Common myeloid progenitor, CD34-positive (primary cell): ENCODE measurements around the gene ZNF497.

Experiments
- CTCF ChIA-PET: fragments of 350-600 bp; sonication (Branson Sonifier 250); formaldehyde crosslinking; loops from one replicate; lab custom pipeline; 2021; ENCODE audit warnings: antibody characterized with exemption; lab: Charles Lee
- POLR2A ChIA-PET: fragments of 350-600 bp; sonication (Branson Sonifier 250); formaldehyde crosslinking; loops from one replicate; lab custom pipeline; 2021; ENCODE audit warnings: antibody characterized with exemption; lab: Charles Lee
- DNase-seq, 3 donors: peaks; one replicate each; pipeline versions ENCODE4 v3.0.0 to v3.0.0-alpha.2; 2013
- H3K27ac ChIP-seq, 2 experiments: 1 replicate in 1 of 2; 2 replicates in 1 of 2; pipeline ENCODE4 v1.7.0; 2013; ENCODE audit warnings: inconsistent platforms in 2 of 2, low read length in 2 of 2, mild to moderate bottlenecking in 2 of 2, low read depth in 1 of 2, moderate library complexity in 1 of 2; ENCODE audit not compliant: severe bottlenecking in 2 of 2, insufficient read depth in 1 of 2, poor library complexity in 1 of 2
- H3K27me3 ChIP-seq, 5 experiments: replicated peaks in 2 of 5; 1 replicate in 3 of 5; 2 replicates in 2 of 5; pipeline versions ENCODE4 v1.6.1 to v1.7.0; 2013; ENCODE audit warnings: low read length in 4 of 5, mild to moderate bottlenecking in 2 of 5, moderate library complexity in 2 of 5, inconsistent platforms in 1 of 5; ENCODE audit not compliant: insufficient read depth in 5 of 5, control insufficient read depth in 4 of 5
- H3K36me3 ChIP-seq, 4 experiments: 1 replicate in 2 of 4; 2 replicates in 2 of 4; pipeline versions ENCODE4 v1.6.1 to v1.7.0; 2013; ENCODE audit warnings: low read length in 3 of 4, control low read depth in 1 of 4, mild to moderate bottlenecking in 1 of 4; ENCODE audit not compliant: control insufficient read depth in 4 of 4, insufficient read depth in 4 of 4
- H3K4me1 ChIP-seq, 4 experiments: 1 replicate in 3 of 4; 2 replicates in 1 of 4; pipeline versions ENCODE4 v1.6.1 to v1.7.1; 2013; ENCODE audit warnings: low read length in 3 of 4, mild to moderate bottlenecking in 3 of 4, control low read depth in 1 of 4, inconsistent platforms in 1 of 4, moderate library complexity in 1 of 4; ENCODE audit not compliant: control insufficient read depth in 4 of 4, insufficient read depth in 4 of 4; ENCODE audit errors: control extremely low read depth in 1 of 4
- H3K4me3 ChIP-seq, 7 experiments: 1 replicate in 4 of 7; 2 replicates in 3 of 7; pipeline versions ENCODE4 v1.5.1 to v1.7.0; 2013; ENCODE audit warnings: mild to moderate bottlenecking in 7 of 7, low read length in 6 of 7, moderate library complexity in 6 of 7, inconsistent platforms in 2 of 7, low read depth in 2 of 7, control low read depth in 1 of 7; ENCODE audit not compliant: insufficient read depth in 4 of 7, control insufficient read depth in 1 of 7; ENCODE audit errors: extremely low read depth in 1 of 7
- H3K9me3 ChIP-seq, 5 experiments: 1 replicate in 4 of 5; 2 replicates in 1 of 5; pipeline versions ENCODE4 v1.6.1 to v1.7.1; 2013; ENCODE audit warnings: low read length in 4 of 5, mild to moderate bottlenecking in 2 of 5, inconsistent platforms in 1 of 5, low read depth in 1 of 5, moderate library complexity in 1 of 5; ENCODE audit not compliant: control insufficient read depth in 4 of 5, insufficient read depth in 2 of 5; ENCODE audit errors: control extremely low read depth in 1 of 5
- WGBS: methylation state at CpG from one replicate; pipeline ENCODE4 v1.1.5; 2013; ENCODE audit not compliant: insufficient coverage; 5-methylcytosine and 5-hydroxymethylcytosine counted together

ZNF497 gene

DNA sequence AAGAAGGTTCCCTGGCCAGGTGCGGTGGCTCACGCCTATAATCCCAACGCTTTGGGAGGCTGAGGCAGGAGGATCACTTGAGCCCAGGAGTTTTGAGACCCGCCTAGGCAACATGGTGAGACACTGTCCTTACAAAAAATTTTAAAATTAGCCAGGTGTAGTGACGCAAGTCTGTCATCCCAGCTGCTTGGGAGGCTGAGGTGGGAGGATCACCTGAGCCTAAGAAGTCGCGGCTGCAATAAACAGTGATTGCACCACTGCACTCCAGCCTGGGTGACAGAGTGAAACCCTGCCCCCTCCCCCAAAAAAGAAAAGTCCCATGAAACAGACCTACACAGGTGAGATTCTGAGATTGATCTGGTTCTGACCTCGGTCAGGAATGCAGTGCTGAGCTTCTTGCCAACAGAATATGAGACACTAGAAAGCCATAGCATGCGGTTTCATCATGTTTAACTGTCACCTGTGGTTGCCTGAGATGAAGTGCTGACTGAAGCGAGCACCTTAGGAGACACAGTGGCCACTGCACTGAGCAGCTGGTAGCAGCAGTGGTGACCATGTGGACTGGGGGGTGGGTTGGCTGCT lies 7.2 kb downstream of the ZNF497 start:
- no peak for DNase-seq
- Histone ChIP-seq H3K36me3 (peaks cover 0 to 11% (median 3%) of the 10 kb centered on the region in 4 experiments), H3K27me3 (peaks cover 0 to 7% (median 0%) of the 10 kb centered on the region in 5 experiments), H3K4me1 (peaks cover 0 to 29% (median 11%) of the 10 kb centered on the region in 4 experiments), H3K9me3 (peaks cover 0 to 4% (median 0%) of the 10 kb centered on the region in 5 experiments), H3K4me3 (no peak overlapping the region), H3K27ac (no peak overlapping the region)
- 96% methylated on average over 10 of the region's 10 CpGs for WGBS
- POLR2A ChIA-PET, result interaction anchor here (0.7 kb wide), 1 partner anchor 127 kb away, joined by 3 read pairs; the partner anchor contains the start of gene ZNF544
- CTCF ChIA-PET, result interaction anchor here (1.4 to 1.5 kb wide), 2 partner anchors 8 to 18 kb away, joined by 4 to 5 read pairs; no protein-coding TSS in a partner anchor

DNA sequence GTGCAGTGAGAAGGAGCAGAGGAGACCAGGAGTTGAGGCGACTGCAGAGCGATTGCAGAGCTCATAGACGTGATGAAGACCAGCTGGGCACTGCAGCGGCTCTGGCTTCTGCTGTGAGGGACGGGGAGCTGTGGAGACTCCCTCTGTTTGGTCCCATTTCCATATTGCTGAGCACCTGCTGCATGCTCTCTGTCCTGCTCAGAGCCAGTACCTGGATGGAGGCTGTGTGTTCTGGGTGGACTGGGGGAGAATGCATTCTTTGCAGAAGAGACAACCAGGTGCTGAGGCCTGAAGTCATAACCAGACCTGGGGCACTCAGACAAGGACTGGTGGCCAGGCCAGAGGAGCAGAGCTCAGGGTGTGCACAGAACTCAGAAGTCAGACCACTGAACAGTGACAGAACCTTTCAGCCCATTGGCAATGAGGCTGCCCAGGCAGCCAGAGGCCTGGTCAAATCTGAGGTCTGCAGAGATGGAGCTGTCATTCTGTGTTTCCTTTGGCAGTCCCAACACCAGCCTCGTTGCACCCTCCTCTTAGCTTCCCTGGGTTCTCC lies 8.0 kb downstream of the ZNF497 start:
- H3K9me3 ChIP-seq, result peaks cover 0 to 4% (median 0%) of the 10 kb centered on the region in 5 experiments
- peaks cover 0 to 7% (median 0%) of the 10 kb centered on the region in 5 experiments for H3K27me3 ChIP-seq
- peaks cover 0 to 13% (median 3%) of the 10 kb centered on the region in 4 experiments for H3K36me3 ChIP-seq
- no peak overlapping the region for H3K4me3 ChIP-seq
- ChIA-PET POLR2A (no interaction called here), CTCF (interaction anchor here (1.5 kb wide), 1 partner anchor 19 kb away, joined by 4 read pairs; no protein-coding TSS in a partner anchor)
- no peak overlapping the region for H3K27ac ChIP-seq
- 93% methylated on average over 6 of the region's 6 CpGs for WGBS
- H3K4me1 ChIP-seq, result peaks cover 0 to 30% (median 15%) of the 10 kb centered on the region in 4 experiments
- DNase-seq, result no peak

DNA sequence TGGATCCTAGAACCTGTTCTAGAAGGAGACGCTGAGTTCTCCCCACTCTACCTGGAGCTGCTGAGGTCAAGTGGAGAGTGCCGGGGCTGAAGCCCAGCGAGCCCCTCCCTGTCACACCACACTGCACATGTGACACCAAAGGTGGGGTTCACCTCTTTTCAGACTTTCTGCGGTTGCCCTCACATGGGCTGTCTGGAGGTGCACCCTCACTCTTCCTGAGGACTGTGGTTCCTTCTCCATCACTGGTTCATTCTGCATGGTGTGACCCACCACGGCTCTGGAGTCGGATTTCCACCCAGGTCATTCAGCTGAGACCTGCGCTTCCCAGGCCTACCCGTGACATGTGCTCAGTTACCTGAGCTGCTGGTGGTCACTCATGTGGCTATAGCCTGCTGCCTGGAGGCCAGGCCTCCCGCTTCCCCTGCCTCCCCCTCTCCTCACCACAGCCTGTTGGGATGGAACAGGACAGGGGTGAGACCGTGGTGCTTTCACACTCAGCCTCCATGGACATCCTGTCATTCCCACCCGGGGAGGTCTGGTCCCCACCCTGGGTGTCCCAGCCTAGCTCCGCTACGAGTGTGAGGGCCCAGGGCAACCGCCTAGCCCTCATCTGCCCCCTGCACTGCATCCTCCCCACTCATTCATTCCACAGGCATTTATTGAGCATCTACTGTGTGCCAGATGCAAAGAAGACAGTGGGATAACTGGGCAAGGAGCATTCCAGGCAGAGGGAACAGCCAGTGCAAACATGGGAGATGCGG lies 8.7 kb downstream of the ZNF497 start:
- POLR2A ChIA-PET, result no interaction called here
- Histone ChIP-seq H3K9me3 (peaks cover 0 to 4% (median 0%) of the 10 kb centered on the region in 5 experiments), H3K4me3 (no peak overlapping the region), H3K36me3 (peaks cover 0 to 13% (median 3%) of the 10 kb centered on the region in 4 experiments), H3K27ac (no peak overlapping the region), H3K27me3 (peaks cover 0 to 7% (median 0%) of the 10 kb centered on the region in 5 experiments), H3K4me1 (peaks cover 0 to 30% (median 15%) of the 10 kb centered on the region in 4 experiments)
- DNase-seq, result no peak
- 99% methylated on average over 7 of the region's 15 CpGs for WGBS
- CTCF ChIA-PET, result interaction anchor here (0.6 to 1.5 kb wide), 2 partner anchors 19 to 529 kb away, joined by 3 to 4 read pairs; no protein-coding TSS in a partner anchor

DNA sequence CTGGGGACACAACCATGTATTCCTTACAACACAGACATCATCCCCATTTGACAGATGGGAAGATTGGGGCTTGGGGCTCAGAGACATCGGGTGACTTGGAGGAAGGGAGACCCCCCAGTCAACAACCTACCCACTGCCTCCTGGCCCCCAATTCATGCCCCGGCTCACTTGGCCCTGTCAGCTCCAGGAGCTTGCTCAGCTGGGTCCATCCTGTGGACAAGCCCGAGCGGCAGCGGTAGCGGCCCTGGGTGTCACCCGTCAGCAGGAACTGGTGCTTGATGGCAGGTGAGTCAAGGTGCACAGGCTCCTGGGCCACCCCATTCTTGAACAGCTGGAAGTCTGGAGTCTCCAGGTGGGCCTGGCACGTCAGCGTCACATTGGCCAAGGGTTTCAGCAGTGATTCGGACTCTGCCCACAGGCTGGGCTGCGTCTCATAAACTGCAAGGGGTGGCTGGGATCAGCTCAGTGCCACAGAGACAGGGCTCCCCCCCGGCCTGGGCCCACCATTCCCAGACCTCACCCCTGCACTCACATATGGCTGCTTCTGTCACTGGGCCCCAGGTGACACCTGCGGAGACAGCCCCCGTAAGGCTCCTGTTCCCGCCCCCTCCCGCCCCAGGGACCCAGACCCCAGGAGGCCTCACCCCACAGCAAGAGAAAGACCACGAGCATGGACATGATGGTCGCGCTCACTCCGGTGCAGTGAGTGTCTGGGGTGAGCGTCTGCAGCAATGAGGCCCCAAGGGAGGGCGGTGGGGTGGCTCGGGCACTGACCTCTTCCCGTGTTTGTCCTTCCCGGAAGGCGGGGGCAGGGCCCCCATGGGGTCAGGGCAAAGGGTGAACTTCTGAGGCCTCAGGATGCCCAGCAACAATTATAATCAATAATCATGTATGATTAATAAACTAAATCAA lies 9.5 kb downstream of the ZNF497 start, which contains the start of gene A1BG:
Gene A1BG (minus strand): TSS at position 733 of the 912 bp plus-strand sequence. CDS start 55 bp downstream, at position 678.
- POLR2A ChIA-PET, result no interaction called here
- Histone ChIP-seq H3K4me1 (peaks cover under 1 to 33% (median 16%) of the 10 kb centered on the region in 4 experiments), H3K9me3 (peaks cover 0 to 4% (median 0%) of the 10 kb centered on the region in 5 experiments), H3K4me3 (no peak within 1 kb of the TSS), H3K36me3 (peaks cover 0 to 13% (median 2%) of the 10 kb centered on the region in 4 experiments), H3K27me3 (peaks cover 0 to 7% (median 0%) of the 10 kb centered on the region in 5 experiments), H3K27ac (no peak within 1 kb of the TSS)
- 95% methylated on average over 17 of the region's 26 CpGs for WGBS
- no peak for DNase-seq
- CTCF ChIA-PET, result interaction anchor here (0.6 kb wide), 1 partner anchor 528 kb away, joined by 3 read pairs; no protein-coding TSS in a partner anchor

DNA sequence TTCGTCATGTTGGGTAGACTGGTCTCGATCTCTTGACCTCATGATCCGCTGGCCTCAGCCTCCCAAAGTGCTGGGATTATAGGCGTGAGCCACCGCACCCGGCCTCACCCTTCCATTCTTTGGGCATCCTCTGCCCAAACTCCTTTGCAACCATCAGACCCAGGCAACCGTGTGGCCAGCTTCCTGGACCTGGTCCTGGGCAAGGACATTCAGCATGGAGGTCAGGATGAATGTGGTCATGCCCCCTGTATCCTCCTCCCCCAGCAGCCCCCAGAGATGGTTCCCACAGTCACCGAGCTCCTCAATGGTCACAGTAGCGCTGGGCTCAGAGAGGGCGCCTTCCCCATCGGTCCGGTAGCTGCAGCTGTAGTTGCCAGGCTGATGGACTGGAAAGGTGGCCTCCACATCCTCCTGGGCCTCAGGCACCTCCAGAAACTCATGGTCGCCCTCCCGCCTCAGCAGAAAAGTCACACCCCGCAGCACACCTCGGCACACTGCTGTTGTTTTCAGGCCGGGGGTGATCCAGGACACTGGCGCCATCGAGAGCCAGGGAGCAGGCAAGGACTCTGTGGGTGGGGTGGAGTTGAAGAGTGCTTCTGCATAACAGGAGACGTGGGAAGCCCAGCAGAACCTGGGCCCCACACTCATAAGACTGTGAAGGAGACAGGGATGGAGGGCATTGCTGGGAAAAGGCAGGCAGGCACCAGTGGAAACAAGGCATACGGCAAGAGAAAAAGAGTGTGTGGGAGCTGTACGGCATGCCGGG lies 10.4 kb downstream of the ZNF497 start:
- peaks cover 0 to 13% (median 2%) of the 10 kb centered on the region in 4 experiments for H3K36me3 ChIP-seq
- POLR2A ChIA-PET, result no interaction called here
- CTCF ChIA-PET, result interaction anchor here (1.1 kb wide), 1 partner anchor 16 kb away, joined by 4 read pairs; no protein-coding TSS in a partner anchor
- DNase-seq, result no peak
- no peak overlapping the region for H3K27ac ChIP-seq
- no peak overlapping the region for H3K4me3 ChIP-seq
- H3K9me3 ChIP-seq, result peaks cover 0 to under 1% (median 0%) of the 10 kb centered on the region in 5 experiments
- peaks cover 4 to 30% (median 19%) of the 10 kb centered on the region in 4 experiments for H3K4me1 ChIP-seq
- WGBS, result 96% methylated on average over 17 of the region's 23 CpGs
- H3K27me3 ChIP-seq, result peaks cover 0 to 3% (median 0%) of the 10 kb centered on the region in 5 experiments
